SK-N-SH treated with all-trans-retinoic acid at 6 μM for 48 hours (cell line): ENCODE data around the gene ADCK1.

Experiments
- ATAC-seq: fragments of 200-7000 bp; cut with Tn5 transposase; 3 replicates; pipeline ENCODE4 v1.9.1; 2020; ENCODE audit warnings: mild to moderate bottlenecking, moderate library complexity
- ARNTL ChIP-seq: fragments of 450-650 bp; formaldehyde crosslinking; IDR thresholded peaks from 2 replicates; pipeline ENCODE4 v1.5.0; 2020; ENCODE audit warnings: low read depth, mild to moderate bottlenecking, moderate library complexity, borderline replicate concordance
- CSDC2 ChIP-seq: fragments of 250-450 bp; sonication (Bioruptor Pico); IDR thresholded peaks from 2 replicates; pipeline ENCODE4 v1.5.0; 2020; ENCODE audit warnings: mild to moderate bottlenecking, moderate library complexity
- CSRNP3 ChIP-seq: fragments of 250-450 bp; sonication (Bioruptor Pico); IDR thresholded peaks from 2 replicates; pipeline ENCODE4 v1.5.1; 2021; ENCODE audit warnings: mild to moderate bottlenecking, moderate library complexity
- ESRRG ChIP-seq: fragments of 250-450 bp; sonication (Bioruptor Pico); IDR thresholded peaks from 2 replicates; pipeline ENCODE4 v1.6.1; 2021; ENCODE audit warnings: mild to moderate bottlenecking
- GLIS3 ChIP-seq: fragments of 250-450 bp; sonication (Bioruptor Pico); IDR thresholded peaks from 2 replicates; pipeline ENCODE4 v1.5.0; 2020; ENCODE audit warnings: mild to moderate bottlenecking, moderate library complexity
- OSR1 ChIP-seq: fragments of 250-450 bp; sonication (Bioruptor Pico); IDR thresholded peaks from 2 replicates; pipeline ENCODE4 v1.8.0; 2022; ENCODE audit warnings: moderate library complexity, mild to moderate bottlenecking, inconsistent platforms
- POU6F1 ChIP-seq: fragments of 250-450 bp; sonication (Bioruptor Pico); IDR thresholded peaks from 2 replicates; pipeline ENCODE4 v1.8.0; 2021; ENCODE audit warnings: low read depth, mild to moderate bottlenecking, moderate library complexity, borderline replicate concordance
- PPARA ChIP-seq: fragments of 250-450 bp; sonication (Bioruptor Pico); IDR thresholded peaks from 2 replicates; pipeline ENCODE4 v1.5.0; 2020; ENCODE audit warnings: mild to moderate bottlenecking, borderline replicate concordance
- SNAI2 ChIP-seq: fragments of 250-450 bp; sonication (Bioruptor Pico); IDR thresholded peaks from 2 replicates; pipeline ENCODE4 v1.5.0; 2020; ENCODE audit warnings: mild to moderate bottlenecking, moderate library complexity
- TCF4 ChIP-seq: fragments of 250-450 bp; sonication (Bioruptor Pico); IDR thresholded peaks from 2 replicates; pipeline ENCODE4 v1.8.0; 2021; ENCODE audit warnings: mild to moderate bottlenecking, moderate library complexity, borderline replicate concordance
- TOX ChIP-seq: fragments of 250-450 bp; sonication (Bioruptor Pico); IDR thresholded peaks from 2 replicates; pipeline ENCODE4 v1.8.0; 2021; ENCODE audit warnings: mild to moderate bottlenecking, moderate library complexity, borderline replicate concordance
- ZFP3 ChIP-seq: fragments of 250-450 bp; sonication (Bioruptor Pico); IDR thresholded peaks from 2 replicates; pipeline ENCODE4 v1.5.0; 2020; ENCODE audit warnings: mild to moderate bottlenecking, moderate library complexity
- ZNF8 ChIP-seq: fragments of 450-650 bp; formaldehyde crosslinking; IDR thresholded peaks from 2 replicates; pipeline ENCODE4 v1.5.0; 2020; ENCODE audit warnings: mild to moderate bottlenecking, moderate library complexity
- TF ChIP-seq, protein P1 (sequence below): fragments of 250-450 bp; sonication (Bioruptor Pico); IDR thresholded peaks from 2 replicates; pipeline ENCODE4 v1.8.0; 2020; ENCODE audit warnings: mild to moderate bottlenecking, moderate library complexity, borderline replicate concordance

Gene ADCK1

GRCh38 chr14:77856941-77857340 is 57.0 kb downstream of the ADCK1 start (continued):
- TF ChIP-seq, protein P1, sequence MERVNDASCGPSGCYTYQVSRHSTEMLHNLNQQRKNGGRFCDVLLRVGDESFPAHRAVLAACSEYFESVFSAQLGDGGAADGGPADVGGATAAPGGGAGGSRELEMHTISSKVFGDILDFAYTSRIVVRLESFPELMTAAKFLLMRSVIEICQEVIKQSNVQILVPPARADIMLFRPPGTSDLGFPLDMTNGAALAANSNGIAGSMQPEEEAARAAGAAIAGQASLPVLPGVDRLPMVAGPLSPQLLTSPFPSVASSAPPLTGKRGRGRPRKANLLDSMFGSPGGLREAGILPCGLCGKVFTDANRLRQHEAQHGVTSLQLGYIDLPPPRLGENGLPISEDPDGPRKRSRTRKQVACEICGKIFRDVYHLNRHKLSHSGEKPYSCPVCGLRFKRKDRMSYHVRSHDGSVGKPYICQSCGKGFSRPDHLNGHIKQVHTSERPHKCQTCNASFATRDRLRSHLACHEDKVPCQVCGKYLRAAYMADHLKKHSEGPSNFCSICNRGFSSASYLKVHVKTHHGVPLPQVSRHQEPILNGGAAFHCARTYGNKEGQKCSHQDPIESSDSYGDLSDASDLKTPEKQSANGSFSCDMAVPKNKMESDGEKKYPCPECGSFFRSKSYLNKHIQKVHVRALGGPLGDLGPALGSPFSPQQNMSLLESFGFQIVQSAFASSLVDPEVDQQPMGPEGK, result no peak
- no peak for TF ChIP-seq SNAI2 (CRISPR knock-in tag)
- TF ChIP-seq OSR1, result no peak
- TF ChIP-seq ZFP3 (CRISPR knock-in tag), result no peak
- TF ChIP-seq TOX (CRISPR knock-in tag), result no peak
- no peak for TF ChIP-seq ARNTL (CRISPR knock-in tag)
- TF ChIP-seq ESRRG (CRISPR knock-in tag), result no peak
- TF ChIP-seq TCF4 (CRISPR knock-in tag), result no peak

GRCh38 chr14:77859934-77860570 is 60.1 kb downstream of the ADCK1 start:
- TF ChIP-seq ARNTL (CRISPR knock-in tag) (no peak), ZNF8 (no peak), TCF4 (CRISPR knock-in tag) (no peak), ZFP3 (CRISPR knock-in tag) (no peak), PPARA (CRISPR knock-in tag) (no peak), TOX (CRISPR knock-in tag) (no peak)
- TF ChIP-seq, protein P1, result no peak
- ATAC-seq, result no peak

DNA sequence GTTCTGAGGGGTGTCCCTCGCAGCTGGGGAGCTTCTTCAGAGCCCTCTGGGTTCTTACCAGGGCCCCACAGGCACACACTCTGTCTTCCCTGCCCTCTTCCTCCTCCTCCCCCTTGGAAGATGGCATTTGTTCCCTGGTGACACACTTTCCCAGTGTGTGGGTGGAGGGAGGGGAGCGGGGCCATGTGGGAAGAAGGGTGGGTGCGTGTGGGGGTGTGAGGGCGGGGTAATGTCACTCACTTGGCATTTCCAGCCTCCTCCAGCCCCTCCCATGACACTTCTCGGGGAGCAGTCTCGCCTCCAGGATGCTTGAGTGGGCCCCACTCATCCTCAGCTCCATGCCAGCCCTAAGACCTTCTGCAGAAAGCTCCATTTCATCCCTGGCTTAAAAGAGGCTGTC is 61.3 kb downstream of the ADCK1 start:
- no peak for ATAC-seq
- TF ChIP-seq SNAI2 (CRISPR knock-in tag), result no peak
- no peak for TF ChIP-seq ZNF8
- TF ChIP-seq CSDC2 (CRISPR knock-in tag), result no peak
- TF ChIP-seq OSR1, result no peak
- no peak for TF ChIP-seq GLIS3
- TF ChIP-seq, protein P1, result no peak
- TF ChIP-seq POU6F1, result no peak
- no peak for TF ChIP-seq ARNTL (CRISPR knock-in tag)

DNA sequence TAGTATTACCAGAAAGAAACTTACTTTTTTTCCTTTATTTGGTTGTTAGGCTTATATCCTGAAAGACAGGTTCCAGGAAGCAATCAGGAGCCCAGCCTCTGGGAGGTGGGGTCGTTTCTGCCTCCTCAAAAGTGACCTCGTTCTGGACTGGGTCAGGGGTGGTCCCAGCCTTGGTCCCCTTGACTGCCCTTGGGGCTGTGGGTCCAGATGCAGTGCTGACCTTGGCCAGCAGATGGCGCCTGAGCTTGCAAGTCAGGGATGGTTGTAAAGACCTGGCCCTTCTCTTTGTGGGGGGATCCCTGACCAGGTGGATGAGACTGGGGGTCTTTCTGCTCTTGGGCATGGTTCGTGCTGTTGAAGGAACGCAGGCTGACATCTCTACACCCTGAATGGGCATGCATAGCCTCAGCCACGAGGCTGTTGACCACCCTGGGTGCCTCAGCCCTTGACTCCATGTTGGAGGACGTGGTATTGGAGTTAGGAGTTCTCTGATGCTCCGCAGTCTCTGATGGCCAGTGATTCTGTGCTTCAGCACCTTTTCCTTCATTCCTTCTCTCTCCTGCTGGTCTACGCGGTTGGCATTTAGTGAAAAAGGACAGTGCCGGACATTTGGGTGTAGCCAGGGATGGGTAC is 62.4 kb downstream of the ADCK1 start:
- peak; percentile 93 for ATAC-seq
- TF ChIP-seq, protein P1, result no peak
- TF ChIP-seq GLIS3, result no peak
- TF ChIP-seq OSR1, result no peak

DNA sequence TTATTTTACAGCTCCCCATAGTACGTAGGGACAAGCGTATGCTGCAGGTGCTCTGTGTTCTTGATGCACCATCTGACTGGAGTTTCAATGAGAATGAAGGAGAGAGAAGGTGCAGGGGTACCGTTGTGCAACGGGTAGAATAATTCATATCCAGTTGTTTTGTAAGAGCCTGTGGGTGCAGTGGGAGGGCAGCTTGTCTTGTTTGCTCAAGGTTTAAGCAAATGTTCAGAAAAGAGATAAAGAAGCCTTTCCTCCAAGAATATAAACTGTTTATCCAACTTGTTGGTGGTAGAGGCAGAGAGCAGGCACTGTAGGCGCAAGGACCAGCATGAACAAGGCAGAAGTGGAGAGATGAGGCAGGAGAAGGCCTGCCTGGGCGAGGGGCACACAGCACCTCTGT is 64.2 kb downstream of the ADCK1 start:
- ATAC-seq, result no peak
- no peak for TF ChIP-seq TOX (CRISPR knock-in tag)
- TF ChIP-seq CSRNP3 (CRISPR knock-in tag), result no peak
- TF ChIP-seq ARNTL (CRISPR knock-in tag), result no peak
- TF ChIP-seq, protein P1, result no peak
- no peak for TF ChIP-seq SNAI2 (CRISPR knock-in tag)
- no peak for TF ChIP-seq POU6F1
